HG03095 (cell line): ENCODE results near the gene NDRG3.
"Not testable (repeated sequence)": the region's sequence is repeated elsewhere in the genome, so short reads cannot be mapped to it uniquely, and the experiment has no call there.

Source experiments
- ATAC-seq: cut with Tn5 transposase; IDR thresholded peaks from one replicate; pipeline ENCODE4 v1.9.1; 2021; ENCODE audit warnings: moderate library complexity; ENCODE audit not compliant: unreplicated experiment

Gene NDRG3

DNA sequence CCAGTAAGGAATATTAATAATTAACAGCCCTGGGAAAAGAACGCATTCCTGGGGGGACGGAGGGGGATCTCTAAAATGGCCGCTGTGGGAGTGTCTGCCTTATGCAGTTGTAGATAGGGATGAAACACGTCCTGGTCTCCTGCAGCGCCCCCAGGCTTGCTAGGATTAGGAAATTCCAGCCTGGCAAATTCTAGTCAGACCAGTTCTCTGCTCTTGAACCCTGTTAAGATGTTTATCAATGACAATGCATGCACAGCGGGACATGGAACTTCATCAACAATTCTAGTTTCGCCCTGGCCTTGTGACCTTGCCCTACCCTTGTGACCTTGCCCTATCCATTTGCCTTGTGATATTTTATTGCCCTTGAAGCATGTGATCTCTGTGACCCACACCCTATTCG lies 50.4 kb downstream of the NDRG3 start:
- ATAC-seq = not testable (repeated sequence)

DNA sequence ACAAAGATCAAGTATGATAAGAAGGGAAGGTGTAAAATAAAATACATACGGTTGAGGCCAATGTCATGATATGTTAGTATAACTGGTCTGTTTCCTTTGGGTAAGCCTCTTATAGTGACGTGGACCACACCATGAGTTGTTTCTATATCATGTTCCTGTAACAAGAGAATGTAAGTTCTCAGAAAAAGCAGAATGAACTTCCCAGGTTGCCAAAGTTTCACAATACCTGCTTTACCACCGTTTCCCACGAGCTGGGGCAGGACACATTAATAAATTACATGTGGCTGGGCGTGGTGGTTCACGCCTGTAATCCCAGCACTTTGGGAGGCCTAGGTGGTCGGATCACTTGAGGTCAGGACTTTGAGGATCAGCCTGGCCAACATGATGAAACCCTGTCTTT lies 57.3 kb downstream of the NDRG3 start:
- ATAC-seq = no peak

DNA sequence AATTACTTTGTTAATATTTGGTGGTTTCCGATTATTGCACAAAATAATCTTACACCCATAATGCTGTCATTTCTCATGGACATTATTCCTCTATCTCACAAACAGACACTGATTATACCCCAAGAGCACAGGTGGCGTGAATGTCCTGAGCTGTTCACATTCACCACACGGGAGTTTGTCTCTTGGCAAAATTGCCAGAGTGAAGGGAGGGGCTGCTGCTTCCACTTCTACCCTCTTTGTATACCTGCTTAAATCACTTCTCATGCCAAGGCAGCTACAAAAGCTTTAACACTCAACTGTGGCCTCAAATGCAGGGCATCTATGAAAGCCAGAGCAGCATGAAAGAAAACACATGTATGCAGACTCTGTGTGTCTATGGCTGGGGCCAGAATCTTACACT lies 58.0 kb downstream of the NDRG3 start:
- no peak for ATAC-seq

DNA sequence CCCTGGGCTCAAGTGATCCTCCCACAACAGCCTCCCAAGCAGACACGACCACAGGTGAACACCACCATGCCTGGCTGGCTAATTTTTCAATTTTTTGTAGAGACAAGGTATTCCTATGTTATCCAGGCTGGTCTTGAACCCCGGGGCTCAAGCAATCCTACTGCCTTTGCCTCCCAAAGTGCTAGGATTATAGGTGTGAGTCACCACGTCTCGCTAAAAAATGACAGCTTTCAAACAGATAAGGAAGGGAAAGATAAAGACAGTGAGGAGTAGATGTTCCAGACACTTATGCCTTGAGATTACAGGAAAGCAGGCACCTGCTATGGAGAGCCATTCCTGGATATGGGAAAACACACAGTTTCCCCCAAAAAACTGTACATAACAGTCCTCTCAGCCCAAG lies 58.9 kb downstream of the NDRG3 start:
- no peak for ATAC-seq

DNA sequence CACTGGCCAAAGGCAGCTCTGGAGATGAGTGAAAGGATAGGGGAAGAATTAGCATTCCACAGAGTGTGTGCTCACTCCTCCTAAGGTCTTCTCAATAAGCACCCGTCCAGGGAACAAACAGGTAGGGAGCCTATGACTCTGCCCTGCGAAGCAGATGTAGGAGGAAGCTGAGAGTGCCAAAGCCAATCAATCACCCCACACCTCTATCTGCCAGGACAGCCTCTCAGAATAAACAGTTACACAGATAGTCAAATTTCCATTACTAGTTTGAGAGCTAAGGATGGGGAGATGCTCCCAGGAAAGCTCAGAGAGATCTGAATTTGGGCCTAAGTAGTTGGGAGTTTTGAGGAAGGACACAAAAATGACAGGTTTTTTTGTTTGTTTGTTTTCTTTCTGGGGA lies 59.4 kb downstream of the NDRG3 start:
- ATAC-seq = no peak

DNA sequence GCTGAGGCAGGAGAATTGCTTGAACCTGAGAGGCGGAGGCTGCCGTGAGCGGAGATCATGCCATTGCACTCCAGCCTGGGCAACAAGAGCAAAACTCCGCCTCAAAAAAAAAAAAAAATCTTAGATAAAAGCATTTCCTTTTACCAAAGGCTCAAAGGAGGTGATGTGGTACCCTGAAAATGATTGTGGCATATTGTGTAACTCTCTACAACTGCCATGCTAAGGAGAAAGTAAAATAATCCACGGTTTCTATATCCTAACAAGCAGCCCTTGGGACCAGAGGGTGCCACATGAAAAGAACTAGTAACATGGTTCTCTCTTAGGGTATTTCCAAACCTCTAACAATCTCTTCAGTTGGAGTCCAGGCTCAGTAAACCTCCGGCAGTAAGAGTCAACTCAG lies 61.1 kb downstream of the NDRG3 start:
- ATAC-seq = no peak

DNA sequence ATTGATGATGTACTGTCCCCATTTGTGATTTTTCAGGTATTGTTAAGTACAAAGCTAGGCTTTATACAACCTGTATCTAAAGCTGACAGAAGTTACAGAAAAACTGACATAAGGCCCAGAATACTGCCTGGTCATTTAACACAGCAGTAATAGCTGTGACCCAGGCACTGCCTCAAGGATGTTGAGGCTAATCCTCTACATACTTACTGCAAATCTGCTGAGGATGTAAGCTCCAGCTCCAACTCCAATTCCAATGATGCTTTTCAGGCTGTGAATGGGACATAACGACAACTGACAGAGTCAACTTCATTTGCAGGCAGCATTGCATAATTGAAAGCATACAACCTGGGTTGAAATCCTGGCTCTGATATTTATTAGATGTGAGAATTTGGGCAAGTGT lies 63.6 kb downstream of the NDRG3 start:
- ATAC-seq = no peak

DNA sequence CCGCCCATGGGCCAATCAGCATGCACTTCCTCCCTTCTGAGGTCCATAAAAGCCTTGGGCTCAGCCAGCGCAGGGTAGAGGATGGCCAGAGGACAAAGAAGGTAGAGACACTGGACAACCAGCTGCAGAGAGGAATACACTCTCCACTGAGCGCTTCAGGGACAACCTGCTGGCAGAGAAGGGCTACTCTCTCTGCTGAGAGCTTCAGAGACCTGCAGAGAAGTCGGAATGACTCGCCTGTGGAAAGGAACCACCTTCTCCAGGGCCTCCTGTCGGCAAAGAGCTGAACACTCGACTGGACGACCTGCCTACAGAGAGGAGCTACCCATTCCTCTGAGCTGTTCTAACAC lies 68.5 kb downstream of the NDRG3 start:
- ATAC-seq = no peak

DNA sequence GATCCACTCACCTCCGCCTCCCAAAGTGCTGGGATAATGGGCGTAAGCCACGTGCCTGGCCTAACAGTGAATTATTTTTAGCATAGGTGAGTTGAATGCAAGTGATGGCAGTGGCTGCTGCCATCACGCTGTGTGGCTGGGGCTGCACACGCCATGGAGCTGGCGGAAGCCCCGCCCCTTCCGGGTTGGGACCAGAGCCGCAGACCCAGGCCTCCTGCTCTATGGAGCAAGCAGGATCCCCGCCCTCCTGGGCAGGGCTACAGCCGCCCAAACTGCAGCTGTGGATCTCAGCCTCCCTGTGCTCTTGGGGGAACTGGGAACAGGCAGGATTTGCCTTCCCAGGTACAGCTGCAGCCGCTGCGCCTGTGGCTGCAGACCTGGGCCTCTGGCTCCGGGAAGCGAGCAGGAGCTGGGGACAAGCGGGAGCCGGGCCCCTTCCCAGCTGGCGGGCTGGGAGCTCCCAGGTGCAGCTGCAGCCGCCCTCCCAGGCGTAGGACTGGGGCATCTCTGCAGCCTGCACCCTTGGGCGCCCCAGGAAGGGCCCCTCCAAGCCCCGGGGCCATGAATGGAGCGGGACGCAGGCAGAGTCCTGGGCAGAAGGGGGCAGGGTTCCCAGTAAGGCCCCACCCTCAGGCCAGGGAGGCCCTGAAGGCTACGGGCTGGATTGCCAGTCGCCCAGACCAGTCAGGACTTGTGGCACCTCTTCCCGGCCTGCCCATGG lies 69.0 kb downstream of the NDRG3 start:
- ATAC-seq = no peak

DNA sequence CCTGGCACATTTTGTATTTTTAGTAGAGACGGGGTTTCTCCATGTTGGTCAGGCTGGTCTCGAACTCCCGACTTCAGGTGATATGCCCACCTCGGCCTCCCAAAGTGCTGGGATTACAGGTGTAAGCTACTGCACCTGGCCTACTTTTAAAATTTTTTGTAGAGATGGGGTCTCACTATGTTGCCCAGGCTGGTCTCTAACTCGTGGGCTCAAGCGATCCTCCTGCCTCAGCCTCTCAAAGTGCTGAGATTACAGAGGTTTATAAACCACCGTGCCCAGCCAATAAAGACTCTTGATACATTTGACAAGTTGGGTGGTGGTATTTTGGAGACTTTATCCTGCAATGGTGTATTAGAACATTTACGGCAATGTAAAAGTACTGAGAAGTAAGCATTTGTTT lies 70.3 kb downstream of the NDRG3 start:
- not testable (repeated sequence) for ATAC-seq

DNA sequence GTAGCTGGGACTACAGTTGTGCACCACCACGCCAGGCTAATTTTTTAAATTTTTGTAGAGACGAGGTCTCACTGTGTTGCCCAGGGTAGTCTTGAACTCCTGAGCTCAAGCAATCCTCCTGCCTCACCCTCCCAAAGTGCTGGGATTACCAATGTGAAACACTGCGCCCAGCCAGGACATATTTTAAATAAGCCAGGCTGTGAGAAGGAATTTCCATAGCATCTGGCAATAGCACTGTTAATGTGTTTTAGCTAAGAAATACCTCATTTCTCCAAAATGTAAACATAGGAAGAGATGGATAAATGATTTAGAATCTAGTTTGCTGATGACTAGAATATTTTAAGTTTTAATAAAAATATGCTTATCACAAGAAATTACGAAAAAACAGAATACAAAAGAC lies 72.9 kb downstream of the NDRG3 start:
- no peak for ATAC-seq

DNA sequence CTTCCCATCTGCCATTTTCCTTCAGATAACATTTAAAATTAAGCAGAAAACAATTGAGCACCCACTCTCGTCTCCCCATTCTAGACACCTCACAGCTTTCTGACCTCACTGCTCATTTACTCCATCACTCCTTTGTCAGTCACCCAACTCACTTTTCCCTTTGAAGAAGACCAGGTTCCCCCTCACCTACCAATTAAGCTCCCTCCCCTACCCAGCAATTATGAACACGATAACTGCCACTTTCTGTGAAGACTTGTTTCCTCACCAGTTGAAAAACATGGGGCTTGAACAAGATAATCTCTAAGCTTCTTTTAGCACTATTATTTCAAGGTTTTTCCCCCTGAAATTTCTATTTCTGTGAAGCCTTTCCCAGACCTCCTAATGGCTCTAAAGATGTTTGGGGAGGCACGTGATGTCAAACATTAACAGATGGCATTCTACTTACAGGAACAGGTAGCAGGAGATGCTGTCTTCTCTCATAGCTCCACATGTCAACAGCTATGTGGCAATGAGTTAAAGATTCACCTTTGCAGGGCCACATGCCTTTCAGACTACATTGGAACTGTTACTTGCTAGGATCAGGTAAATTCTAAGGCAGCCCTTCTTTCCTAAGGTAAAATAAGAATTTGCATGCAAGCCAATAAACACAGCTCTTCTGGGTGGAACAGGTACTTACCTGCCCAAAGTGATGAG lies 75.1 kb downstream of the NDRG3 start:
- no peak for ATAC-seq

DNA sequence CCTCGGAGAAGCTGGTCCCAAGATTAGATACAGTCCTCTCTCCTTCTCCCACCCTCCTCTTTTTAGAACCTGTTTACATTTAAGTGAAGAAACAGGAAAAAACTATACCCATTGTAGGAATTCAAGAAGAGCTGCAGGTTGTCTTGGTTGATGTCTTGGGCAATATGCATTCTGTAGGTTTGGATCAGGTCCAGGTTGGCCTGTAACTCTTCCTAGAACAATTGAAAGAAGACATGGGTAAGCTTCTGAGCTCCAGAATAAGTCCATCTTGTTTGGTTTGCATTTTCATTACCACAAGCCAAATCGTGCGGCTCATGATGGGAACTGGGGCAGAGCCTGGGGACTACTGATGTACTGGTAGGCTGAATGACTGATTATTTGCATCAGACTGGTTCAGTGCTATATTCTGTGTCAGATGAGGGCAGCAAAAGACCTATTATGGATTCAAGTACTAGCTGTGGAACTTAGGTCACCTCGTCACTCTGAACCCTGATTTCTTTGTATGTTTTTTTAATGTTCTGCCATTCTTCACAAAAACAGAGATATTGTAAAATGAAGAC lies 79.6 kb downstream of the NDRG3 start:
- ATAC-seq = no peak

DNA sequence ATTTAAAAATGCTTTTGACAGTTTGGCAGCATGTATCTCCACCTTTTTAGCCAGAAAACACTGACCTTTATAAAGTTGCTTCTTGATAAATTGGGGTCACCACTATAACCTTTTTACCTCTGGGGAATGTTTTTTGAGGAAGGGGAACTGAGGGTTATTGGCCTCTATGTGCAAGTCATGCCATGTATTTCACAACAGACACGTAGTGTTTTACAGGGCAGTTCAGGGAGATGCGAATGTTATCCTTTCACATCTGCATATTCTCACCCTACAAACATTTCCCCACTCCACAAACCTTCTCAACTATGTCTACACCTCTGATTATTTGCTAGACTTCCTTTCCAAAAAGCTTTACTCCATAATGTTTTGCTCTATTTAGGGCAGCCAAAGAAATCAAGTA lies 82.9 kb downstream of the NDRG3 start:
- no peak for ATAC-seq

DNA sequence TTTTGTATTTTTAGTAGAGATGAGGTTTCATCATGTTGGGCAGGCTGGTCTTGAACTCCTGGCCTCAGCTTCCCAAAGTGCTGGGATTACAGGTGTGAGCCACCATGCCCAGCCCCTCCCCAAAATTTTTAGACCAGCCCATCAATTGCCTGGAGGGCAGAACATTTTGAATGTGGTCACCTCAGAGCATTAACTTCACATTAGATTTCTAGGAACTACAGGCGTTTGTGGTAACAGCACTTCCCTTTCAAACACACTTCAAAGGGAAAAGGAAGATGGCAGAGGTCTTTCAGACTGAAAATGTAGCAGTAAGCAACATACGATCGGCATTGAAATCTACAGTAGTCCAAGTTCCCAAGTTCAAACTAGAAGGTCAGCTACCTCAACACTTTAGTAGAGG lies 87.6 kb downstream of the NDRG3 start:
- ATAC-seq = no peak

DNA sequence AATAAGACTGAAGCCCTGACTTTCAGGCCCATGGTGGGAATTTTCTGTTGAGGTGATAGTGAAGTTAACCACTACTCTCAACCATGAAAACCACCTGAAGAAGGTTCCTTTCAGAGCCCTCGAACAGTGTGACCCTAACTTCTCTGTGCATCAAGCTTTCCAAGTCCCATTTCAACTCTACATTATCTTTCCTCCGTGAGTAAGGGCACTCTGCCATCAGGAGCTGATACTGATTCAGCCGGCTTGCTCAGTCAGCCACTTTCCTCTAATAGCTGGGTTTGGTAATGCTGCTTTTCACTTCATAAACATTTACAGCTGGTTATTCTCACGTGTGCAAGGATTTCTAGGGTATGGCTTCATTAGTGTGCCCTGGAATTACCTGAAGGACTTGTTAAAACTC lies 89.2 kb downstream of the NDRG3 start:
- ATAC-seq = no peak

DNA sequence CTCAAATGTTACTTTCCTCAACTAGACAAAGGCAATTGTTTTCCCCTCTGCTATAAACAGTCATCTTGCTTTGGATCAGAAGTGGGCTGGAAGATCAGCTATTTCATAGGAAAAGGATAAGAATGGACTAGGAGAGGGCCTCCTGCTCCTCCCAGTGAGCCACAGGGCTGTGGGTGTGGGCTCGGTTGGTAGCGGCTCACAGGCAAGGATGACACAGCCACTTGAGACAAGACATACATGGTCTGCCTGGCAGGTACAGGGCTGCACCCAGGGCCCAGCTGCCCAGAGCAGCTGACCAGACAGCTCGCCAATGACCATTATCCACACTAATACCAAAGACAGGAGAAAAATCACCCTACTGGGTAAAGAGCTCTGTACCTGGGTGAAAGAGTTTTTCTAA lies 90.9 kb downstream of the NDRG3 start:
- ATAC-seq = no peak

DNA sequence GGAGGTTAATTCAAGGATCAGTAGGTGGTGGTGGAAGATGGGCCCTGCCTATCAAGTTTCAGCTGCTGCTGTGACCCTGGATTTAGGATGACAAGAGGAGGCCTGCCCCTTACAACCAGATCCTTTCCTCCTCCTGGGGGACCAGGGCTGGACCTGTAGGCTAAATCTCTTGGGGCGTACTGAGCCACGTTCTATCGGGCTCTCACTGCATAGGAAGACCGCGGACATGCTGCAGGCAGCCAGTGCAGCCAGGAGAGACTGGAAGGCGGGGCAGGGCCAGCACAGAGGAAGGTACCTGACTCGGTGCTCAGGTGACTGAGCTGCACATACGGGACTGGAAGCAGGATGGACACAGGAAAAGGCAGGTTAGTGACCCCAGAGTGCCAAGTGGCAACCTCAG lies 91.4 kb downstream of the NDRG3 start:
- no peak for ATAC-seq

DNA sequence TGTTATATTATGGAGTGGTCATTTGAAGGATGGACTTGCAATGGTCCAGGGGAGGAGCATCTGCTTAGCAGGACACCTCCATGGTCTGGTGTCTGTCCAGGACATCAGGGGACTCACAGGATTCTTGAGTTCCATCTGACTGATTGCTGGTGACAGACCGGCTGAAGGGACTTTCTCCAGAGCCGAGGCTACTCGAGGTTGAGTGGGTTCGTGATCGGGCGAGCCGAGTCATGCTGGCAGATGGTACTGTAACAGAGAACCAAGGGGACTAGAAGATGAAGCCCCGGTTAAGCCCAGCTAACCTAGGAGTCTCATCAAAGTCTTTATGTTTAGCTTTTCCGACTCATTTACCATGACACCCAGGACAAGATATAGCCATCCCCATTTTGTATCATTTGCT lies 92.4 kb downstream of the NDRG3 start:
- no peak for ATAC-seq

DNA sequence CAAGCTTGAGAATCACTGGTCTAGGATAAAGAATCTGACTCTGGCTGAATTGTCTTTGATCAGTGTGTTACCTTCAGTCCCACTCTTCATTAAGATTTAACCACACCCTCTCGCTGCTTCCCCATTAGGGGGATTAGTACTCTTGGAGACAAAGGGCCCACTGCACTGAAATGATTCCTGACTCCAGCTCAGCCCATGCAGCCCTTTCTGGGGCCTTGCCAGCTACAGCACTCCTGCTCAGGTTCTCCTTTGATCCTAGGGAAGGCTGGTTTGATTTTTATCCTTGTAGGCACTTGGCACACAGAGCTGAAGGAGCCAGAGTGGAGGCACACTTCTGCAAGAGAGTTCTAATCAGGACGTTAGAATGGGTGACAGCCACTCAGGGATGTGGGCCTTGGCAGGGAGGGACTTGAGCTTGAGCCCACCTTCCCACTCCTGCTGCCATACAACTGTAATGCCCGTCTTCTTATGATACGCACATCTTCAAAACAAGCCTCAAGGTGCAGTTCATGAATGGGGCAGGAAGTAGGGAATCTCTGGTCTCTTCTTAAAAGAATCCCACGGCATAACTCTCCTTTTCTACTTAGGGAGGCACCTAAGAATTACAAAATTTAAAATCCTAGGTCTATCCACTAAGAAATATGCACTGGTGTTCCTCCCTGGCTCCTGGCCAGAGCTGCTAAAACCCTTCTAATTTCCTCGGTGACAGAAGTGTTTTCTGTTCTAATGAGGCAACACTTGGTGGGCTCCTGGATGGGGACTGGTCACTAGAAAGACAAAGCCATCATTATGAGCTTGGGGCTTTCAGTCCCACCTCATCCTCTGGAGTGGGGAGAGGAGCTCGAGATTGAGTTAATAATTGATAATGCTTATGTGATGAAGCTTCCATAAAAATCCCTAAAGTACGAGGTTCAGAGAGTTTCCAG lies 98.4 kb downstream of the NDRG3 start:
- ATAC-seq = no peak

DNA sequence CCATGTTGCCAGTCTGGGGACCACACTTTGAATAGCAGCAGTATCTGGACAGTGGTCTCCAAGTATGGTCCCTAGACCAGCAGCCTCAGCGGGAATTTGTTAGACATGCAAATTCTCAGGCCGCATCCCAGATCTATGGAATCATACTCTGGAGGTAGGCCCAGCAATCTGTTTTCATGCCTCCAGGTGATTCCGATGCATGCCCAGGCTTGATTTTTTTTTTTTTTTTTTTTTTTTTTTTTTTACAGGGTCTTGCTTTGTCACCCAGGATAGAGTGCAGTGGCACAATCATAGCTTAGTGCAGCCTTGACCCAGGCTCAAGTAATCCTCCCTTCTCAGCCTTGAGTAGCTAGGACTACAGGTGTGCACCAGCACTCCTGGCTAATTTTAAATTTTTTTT lies 99.2 kb downstream of the NDRG3 start:
- no peak for ATAC-seq

DNA sequence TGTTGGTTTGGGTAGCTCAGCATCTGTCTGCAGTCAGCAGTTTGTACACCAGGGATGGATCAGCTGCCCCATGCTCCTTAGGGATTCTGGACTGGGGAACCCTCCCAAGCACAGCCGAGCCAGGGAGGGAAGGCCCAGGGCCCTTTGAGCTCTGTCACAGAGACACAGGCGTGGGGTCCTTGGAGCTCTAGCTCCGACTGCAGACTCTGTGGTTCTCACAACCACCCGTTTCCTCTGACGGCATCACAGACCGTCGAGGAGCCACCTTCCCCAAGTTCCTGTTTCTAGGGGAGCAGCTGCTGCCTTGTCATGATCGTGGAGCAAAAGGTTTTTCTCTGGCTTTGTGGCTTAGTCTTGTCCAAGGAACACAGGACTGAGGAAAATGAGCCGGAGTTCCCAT lies 99.9 kb downstream of the NDRG3 start, which contains the start of gene SLA2:
SLA2 (minus strand) TSS at position 199 of the 400 bp plus-strand sequence. CDS start 4,861 bp downstream, outside the sequence.
- no peak for ATAC-seq
